ENCODE results near the gene AP3B1. TPM values are rescaled to one million over a fixed set of nuclear protein-coding genes. Genes with fewer than 3 reads are reported as not detected.

The AP3B1 gene
- total and polyA plus RNA-seq, 2 experiments from 2014 or later = 32.1 to 46.3 TPM

GRCh38 chr5:77999399-77999798 is 295.1 kb downstream of the AP3B1 start:
- Mint-ChIP-seq H3K4me3 (no peak overlapping the region), H3K9me3 (no peaks in the 10 kb centered on the region), H3K27me3 (ENCODE audit: insufficient read depth, low read depth, poor library complexity) (peaks cover 10% of the 10 kb centered on the region), H3K36me3 (ENCODE audit: low read depth) (no peaks in the 10 kb centered on the region), H3K27ac (no peak overlapping the region), H3K4me1 (peaks cover 21% of the 10 kb centered on the region)
- Histone ChIP-seq H3K9me2 (ENCODE audit: insufficient read depth) (no peaks in the 10 kb centered on the region), H3K4me3 (no peak overlapping the region), H4K20me1 (replicated peaks; ENCODE audit: insufficient read depth) (peaks cover 16% of the 10 kb centered on the region; the same call in 1 of the 2 replicates), H3K79me2 (replicated peaks; ENCODE audit: insufficient read depth) (no peaks in the 10 kb centered on the region), H3K4me2 (no peak overlapping the region), H3K36me3 (ENCODE audit: insufficient read depth) (no peaks in the 10 kb centered on the region), H2AFZ (no peak overlapping the region), H3K27ac (ENCODE audit: low read depth) (no peak overlapping the region), H3K27me3 (ENCODE audit: insufficient read depth) (peaks cover 25% of the 10 kb centered on the region), H3K4me1 (ENCODE audit: insufficient read depth) (peaks cover 3% of the 10 kb centered on the region; the same call in 1 of the 2 replicates), H3F3A (replicated peaks; ENCODE audit: low read depth) (no peaks in the 10 kb centered on the region)
- no peak for TF ChIP-seq ZNF462 (CRISPR knock-in tag; IDR thresholded peaks at IDR 0.05)
- no peak for TF ChIP-seq NANOG (IDR thresholded peaks at IDR 0.05; ENCODE audit: borderline replicate concordance)
- no peak for TF ChIP-seq REST (IDR thresholded peaks at IDR 0.05; ENCODE audit: unreplicated experiment)
- TF ChIP-seq JUNB (IDR thresholded peaks at IDR 0.05; ENCODE audit: unreplicated experiment) = no peak
- TF ChIP-seq POLR2AphosphoS5 (IDR thresholded peaks at IDR 0.05; ENCODE audit: low read depth) = no peak
- no peak for TF ChIP-seq ZNF114 (CRISPR knock-in tag; IDR thresholded peaks at IDR 0.05)
- TF ChIP-seq CREB1 (CRISPR knock-in tag; IDR thresholded peaks at IDR 0.05; ENCODE audit: low read depth) = no peak
- no peak for TF ChIP-seq ZNF331 (CRISPR knock-in tag; IDR thresholded peaks at IDR 0.05; ENCODE audit: low read depth)
- DNase-seq (ENCODE audit: low spot score) = no peak
- no peak for ATAC-seq

Data from GM23338 (cell line).